Liver (tissue), 3 donors: ENCODE data around the gene DOK1.

Source experiments
- JUND ChIP-seq, 2 donors: IDR thresholded peaks; 2 replicates each; pipeline ENCODE4 v1.6.1; 2016; ENCODE audit warnings: antibody characterized with exemption in 2 of 2
- RXRA ChIP-seq, 2 donors: IDR thresholded peaks; 2 replicates each; pipeline ENCODE4 v1.6.1; 2017 to 2018; ENCODE audit warnings: antibody characterized with exemption in 2 of 2, mild to moderate bottlenecking in 1 of 2
- TAF1 ChIP-seq: conservative IDR thresholded peaks from 2 replicates; pipeline ENCODE4 v1.6.1; 2016; ENCODE audit warnings: antibody characterized with exemption, mild to moderate bottlenecking
- TF ChIP-seq, protein P1 (sequence below): fragments of 150-350 bp; IDR thresholded peaks from 2 replicates; pipeline ENCODE4 v1.5.1; 2017; ENCODE audit warnings: improper control_type of control experiment, low read depth, low read length; ENCODE audit not compliant: missing input control
- TF ChIP-seq, protein P2 (sequence below): IDR thresholded peaks from 2 replicates; pipeline ENCODE4 v1.6.1; 2016; ENCODE audit warnings: antibody characterized with exemption
- donor health status: healthy.
- donor health status: healthy.

DNA sequence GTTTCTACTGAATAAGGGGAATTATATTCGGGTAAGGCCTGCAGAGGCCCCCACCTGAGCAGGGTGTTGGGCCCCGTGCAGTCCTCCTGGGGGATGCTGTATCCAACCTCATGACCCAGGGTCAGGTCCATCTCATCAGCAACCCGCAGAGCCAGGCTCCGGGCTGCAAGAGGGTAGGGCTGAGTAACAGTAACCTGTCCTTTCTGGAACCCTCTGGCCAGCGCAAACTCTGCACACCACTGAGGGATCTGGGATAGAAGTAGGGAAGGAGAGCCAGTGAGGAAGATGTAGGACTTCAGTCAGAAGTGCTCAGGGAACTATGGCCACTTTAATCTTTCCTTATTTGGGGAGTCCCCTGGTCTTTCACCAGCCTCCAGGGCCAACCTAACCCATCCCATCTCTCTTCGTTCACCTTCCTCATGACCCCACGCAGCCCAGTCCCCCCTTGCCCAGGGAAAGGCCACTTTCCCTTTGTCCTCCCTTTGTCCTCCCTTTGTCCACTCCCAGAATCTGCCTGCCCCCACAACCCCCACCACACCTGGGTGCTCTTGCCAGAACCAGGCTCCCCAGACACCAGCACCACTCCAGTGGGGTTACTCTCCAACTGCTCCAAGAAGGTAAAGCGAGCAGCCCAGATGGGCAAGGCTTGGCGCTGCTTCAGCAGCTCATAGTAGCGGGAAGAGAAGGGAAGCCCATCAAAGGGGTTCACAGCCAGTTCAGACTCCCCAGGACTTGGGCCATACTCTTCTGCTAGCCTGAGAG lies 29.4 kb upstream of the DOK1 start:
- TF ChIP-seq, protein P1, sequence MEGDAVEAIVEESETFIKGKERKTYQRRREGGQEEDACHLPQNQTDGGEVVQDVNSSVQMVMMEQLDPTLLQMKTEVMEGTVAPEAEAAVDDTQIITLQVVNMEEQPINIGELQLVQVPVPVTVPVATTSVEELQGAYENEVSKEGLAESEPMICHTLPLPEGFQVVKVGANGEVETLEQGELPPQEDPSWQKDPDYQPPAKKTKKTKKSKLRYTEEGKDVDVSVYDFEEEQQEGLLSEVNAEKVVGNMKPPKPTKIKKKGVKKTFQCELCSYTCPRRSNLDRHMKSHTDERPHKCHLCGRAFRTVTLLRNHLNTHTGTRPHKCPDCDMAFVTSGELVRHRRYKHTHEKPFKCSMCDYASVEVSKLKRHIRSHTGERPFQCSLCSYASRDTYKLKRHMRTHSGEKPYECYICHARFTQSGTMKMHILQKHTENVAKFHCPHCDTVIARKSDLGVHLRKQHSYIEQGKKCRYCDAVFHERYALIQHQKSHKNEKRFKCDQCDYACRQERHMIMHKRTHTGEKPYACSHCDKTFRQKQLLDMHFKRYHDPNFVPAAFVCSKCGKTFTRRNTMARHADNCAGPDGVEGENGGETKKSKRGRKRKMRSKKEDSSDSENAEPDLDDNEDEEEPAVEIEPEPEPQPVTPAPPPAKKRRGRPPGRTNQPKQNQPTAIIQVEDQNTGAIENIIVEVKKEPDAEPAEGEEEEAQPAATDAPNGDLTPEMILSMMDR, result no peak
- TF ChIP-seq TAF1 (no peak), JUND (IDR thresholded peaks at IDR 0.05) (no peak), RXRA (IDR thresholded peaks at IDR 0.05) (no peak)
- TF ChIP-seq, protein P2, sequence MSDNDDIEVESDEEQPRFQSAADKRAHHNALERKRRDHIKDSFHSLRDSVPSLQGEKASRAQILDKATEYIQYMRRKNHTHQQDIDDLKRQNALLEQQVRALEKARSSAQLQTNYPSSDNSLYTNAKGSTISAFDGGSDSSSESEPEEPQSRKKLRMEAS, result no peak
